Smooth muscle cell (in vitro differentiated cells): Measurements from ENCODE around the gene TBX18. TPM values are rescaled to one million over a fixed set of nuclear protein-coding genes. Genes with fewer than 3 reads are reported as not detected.

Source experiments
- DNase-seq: peaks from one replicate; lab custom pipeline; 2025; ENCODE audit not compliant: unreplicated experiment; lab: John Stamatoyannopoulos, UW
- H2AFZ ChIP-seq: fragments of 200-600 bp; sonication (generic); 2 replicates; pipeline ENCODE4 v1.6.0; 2016; ENCODE audit warnings: antibody characterized with exemption, low read depth, mild to moderate bottlenecking
- H3F3A ChIP-seq: fragments of 200-600 bp; sonication (generic); 2 replicates; pipeline ENCODE4 v1.6.0; 2017; ENCODE audit warnings: antibody characterized with exemption, low read depth
- H3K27ac ChIP-seq: fragments of 200-600 bp; sonication (generic); 2 replicates; pipeline ENCODE4 v1.5.1; 2016; ENCODE audit warnings: low read depth, mild to moderate bottlenecking
- H3K27me3 ChIP-seq: fragments of 200-600 bp; sonication (generic); 2 replicates; pipeline ENCODE4 v1.6.1; 2016; ENCODE audit warnings: low read depth, mild to moderate bottlenecking
- H3K36me3 ChIP-seq: fragments of 200-600 bp; sonication (generic); 2 replicates; pipeline ENCODE4 v1.5.1; 2016; ENCODE audit warnings: low read depth
- H3K4me1 ChIP-seq: fragments of 200-600 bp; sonication (generic); 2 replicates; pipeline ENCODE4 v1.5.1; 2016; ENCODE audit warnings: low read depth
- H3K4me2 ChIP-seq: fragments of 200-600 bp; sonication (generic); 2 replicates; pipeline ENCODE4 v1.6.0; 2016; ENCODE audit warnings: mild to moderate bottlenecking
- H3K4me3 ChIP-seq: fragments of 200-600 bp; sonication (generic); 2 replicates; pipeline ENCODE4 v1.5.1; 2016; ENCODE audit warnings: mild to moderate bottlenecking
- H3K79me2 ChIP-seq: fragments of 200-600 bp; sonication (generic); 2 replicates; pipeline ENCODE4 v1.6.0; 2016; ENCODE audit warnings: low read depth, mild to moderate bottlenecking
- H3K9ac ChIP-seq: fragments of 200-600 bp; sonication (generic); 2 replicates; pipeline ENCODE4 v1.6.0; 2016; ENCODE audit warnings: low read depth
- H3K9me3 ChIP-seq: fragments of 200-600 bp; sonication (generic); replicated peaks from 2 replicates; pipeline ENCODE4 v1.5.1; 2016; ENCODE audit warnings: low read depth
- H4K20me1 ChIP-seq: fragments of 200-600 bp; sonication (generic); 2 replicates; pipeline ENCODE4 v1.6.0; 2016; ENCODE audit warnings: low read depth
- WGBS: methylation state at CpG from one replicate; pipeline ENCODE4 v1.1.7; 2016; ENCODE audit warnings: low lambda C conversion rate; 5-methylcytosine and 5-hydroxymethylcytosine counted together
- polyA plus RNA-seq: library from polyadenylated mRNA; unstranded; fragments of >200 nt; fragmentation: Nextera tagmentation; extraction: Ambion mirVana; gene quantifications from 2 replicates; pipeline ENCODE4 v1.2.1, GENCODE V29; 2016
- total RNA-seq: library from RNA; depleted of rRNA; stranded (reverse); fragments of >200 nt; gene quantifications from 2 replicates; pipeline ENCODE4 v1.2.3, GENCODE V29; 2014
- TF ChIP-seq, protein P1 (sequence below): fragments of 200-600 bp; sonication (generic); IDR thresholded peaks from 2 replicates; pipeline ENCODE4 v1.5.1; 2017; ENCODE audit warnings: borderline replicate concordance, mild to moderate bottlenecking, antibody characterized with exemption; ENCODE audit not compliant: insufficient read depth, poor library complexity, severe bottlenecking

The TBX18 gene
- total and polyA plus RNA-seq, 2 experiments from 2014 or later, result 0.59 to 2.3 TPM

DNA sequence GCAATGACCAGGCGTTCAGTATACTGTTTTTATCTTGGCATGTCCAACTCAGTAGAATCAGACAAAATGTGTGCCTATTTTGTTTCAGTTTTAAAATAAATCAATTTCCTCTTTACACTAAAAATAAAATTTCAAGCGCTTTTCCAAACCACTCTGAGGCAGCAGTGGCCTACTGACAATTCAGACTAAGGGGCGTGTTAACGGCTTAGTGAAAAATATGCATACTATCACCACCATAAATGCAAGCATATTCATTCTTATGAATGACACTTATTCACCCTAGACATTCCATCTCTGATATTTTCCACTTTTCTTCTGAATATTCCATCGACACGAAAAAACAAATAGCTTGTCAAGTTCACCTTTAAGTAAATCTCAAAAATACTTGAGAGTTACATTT, 7.5 kb downstream of the TBX18 start:
- no peak overlapping the region for H3K4me2 ChIP-seq

DNA sequence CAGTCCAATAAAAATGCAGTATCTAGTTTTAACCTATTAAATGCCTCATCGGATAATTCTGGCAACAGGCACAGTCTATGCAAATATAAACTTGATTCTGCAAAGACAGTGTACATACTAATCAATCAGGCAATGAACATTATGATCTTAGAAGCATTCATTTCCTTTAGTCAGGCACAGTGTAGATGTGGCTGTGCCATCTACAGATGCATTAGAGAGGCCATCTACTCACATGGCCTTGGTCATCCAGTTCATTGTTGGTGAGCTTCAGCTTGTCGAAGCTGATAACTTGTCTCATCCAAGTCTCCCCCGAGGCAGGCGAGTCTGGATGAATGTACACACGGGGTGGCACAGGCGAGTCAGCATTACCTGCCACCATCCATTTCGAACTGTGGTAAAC, 7.9 kb downstream of the TBX18 start:
- Histone ChIP-seq H3K27ac (no peak overlapping the region), H2AFZ (no peak overlapping the region), H3F3A (no peaks in the 10 kb centered on the region), H3K36me3 (no peaks in the 10 kb centered on the region), H3K79me2 (no peaks in the 10 kb centered on the region), H3K4me3 (no peak overlapping the region), H3K4me1 (no peaks in the 10 kb centered on the region), H3K9me3 (no peaks in the 10 kb centered on the region), H3K27me3 (peaks cover 42% of the 10 kb centered on the region), H3K4me2 (no peak overlapping the region), H4K20me1 (no peaks in the 10 kb centered on the region), H3K9ac (no peak overlapping the region)
- 92% methylated on average over 7 of the region's 7 CpGs for WGBS
- TF ChIP-seq, protein P1, sequence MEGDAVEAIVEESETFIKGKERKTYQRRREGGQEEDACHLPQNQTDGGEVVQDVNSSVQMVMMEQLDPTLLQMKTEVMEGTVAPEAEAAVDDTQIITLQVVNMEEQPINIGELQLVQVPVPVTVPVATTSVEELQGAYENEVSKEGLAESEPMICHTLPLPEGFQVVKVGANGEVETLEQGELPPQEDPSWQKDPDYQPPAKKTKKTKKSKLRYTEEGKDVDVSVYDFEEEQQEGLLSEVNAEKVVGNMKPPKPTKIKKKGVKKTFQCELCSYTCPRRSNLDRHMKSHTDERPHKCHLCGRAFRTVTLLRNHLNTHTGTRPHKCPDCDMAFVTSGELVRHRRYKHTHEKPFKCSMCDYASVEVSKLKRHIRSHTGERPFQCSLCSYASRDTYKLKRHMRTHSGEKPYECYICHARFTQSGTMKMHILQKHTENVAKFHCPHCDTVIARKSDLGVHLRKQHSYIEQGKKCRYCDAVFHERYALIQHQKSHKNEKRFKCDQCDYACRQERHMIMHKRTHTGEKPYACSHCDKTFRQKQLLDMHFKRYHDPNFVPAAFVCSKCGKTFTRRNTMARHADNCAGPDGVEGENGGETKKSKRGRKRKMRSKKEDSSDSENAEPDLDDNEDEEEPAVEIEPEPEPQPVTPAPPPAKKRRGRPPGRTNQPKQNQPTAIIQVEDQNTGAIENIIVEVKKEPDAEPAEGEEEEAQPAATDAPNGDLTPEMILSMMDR, result no peak
- no peak for DNase-seq

More for the DNA sequence above, 7.5 kb downstream of the TBX18 start:
- H3K4me3 ChIP-seq, result no peak overlapping the region
- no peaks in the 10 kb centered on the region for H4K20me1 ChIP-seq
- H3K27ac ChIP-seq, result no peak overlapping the region
- H3K4me1 ChIP-seq, result no peaks in the 10 kb centered on the region
- no peaks in the 10 kb centered on the region for H3K36me3 ChIP-seq
- no peak for DNase-seq
- no peaks in the 10 kb centered on the region for H3K79me2 ChIP-seq
- no peak overlapping the region for H3K9ac ChIP-seq
- 90% methylated on average over 6 of the region's 6 CpGs for WGBS
- no peak overlapping the region for H2AFZ ChIP-seq
- H3F3A ChIP-seq, result no peaks in the 10 kb centered on the region
- TF ChIP-seq, protein P1, result no peak
- H3K27me3 ChIP-seq, result peaks cover 42% of the 10 kb centered on the region
- H3K9me3 ChIP-seq, result no peaks in the 10 kb centered on the region

DNA sequence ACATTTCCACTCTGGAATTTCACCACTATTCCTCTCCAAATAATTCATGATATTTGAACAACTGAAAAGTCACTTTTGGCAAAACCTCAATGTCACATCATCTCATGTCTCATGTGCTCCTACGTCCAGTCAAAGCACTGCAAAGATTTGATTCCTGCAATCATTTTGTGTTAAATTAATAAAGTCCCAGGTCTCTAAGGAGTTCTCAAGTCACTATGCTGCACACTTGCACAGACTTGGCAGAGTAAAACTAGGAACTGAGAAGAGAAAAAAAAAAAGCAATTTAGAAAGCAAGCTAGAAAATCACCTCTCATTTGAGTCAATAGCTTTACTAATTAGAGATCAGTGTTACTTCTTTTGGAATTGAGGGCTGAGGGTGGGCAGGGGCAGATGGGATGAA, 11.2 kb downstream of the TBX18 start:
- no peak overlapping the region for H3K4me2 ChIP-seq
- no peaks in the 10 kb centered on the region for H3K36me3 ChIP-seq
- no peak for DNase-seq
- no peaks in the 10 kb centered on the region for H3K9me3 ChIP-seq
- H3K9ac ChIP-seq, result no peak overlapping the region
- no peaks in the 10 kb centered on the region for H3K4me1 ChIP-seq
- H3K4me3 ChIP-seq, result no peak overlapping the region
- TF ChIP-seq, protein P1, result no peak
- H2AFZ ChIP-seq, result no peak overlapping the region
- no peak overlapping the region for H3K27ac ChIP-seq
- WGBS, result 88% methylated on average over 1 of the region's 1 CpG
- no peaks in the 10 kb centered on the region for H3F3A ChIP-seq
- H3K79me2 ChIP-seq, result no peaks in the 10 kb centered on the region
- H4K20me1 ChIP-seq, result no peaks in the 10 kb centered on the region
- peaks cover 22% of the 10 kb centered on the region for H3K27me3 ChIP-seq

DNA sequence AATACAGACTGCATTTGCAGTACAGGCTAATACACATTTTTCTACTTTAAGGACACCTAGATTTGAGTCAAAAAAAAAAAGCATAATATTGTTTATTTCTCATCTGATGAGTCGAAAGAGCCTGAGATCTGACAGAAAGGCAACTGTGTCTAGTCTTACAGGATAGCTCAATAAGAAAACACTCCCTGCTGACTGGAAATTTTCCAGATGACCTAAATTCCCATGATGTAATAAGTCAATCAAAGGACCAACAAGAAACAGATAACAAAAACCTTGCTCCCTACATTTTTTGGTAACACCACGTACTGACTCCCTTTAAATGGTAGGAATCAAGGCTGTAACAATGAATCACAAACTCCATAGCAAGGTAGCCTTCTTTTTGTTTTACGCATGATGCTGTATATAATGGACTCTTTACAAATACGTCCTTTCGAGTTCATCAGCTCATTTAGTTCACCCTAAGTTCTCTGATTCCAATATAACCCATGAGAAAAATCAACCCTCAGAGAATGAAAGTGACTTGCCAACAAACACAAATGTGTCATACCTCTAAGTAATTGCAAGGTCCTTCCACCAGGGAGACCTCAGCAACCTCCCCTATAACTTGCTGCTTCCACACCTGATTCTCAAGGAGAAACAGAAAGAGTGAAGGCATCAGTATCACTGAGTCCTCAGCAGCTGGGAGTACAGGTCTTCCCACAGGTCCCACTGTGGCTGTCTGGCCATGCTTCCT, 12.1 kb downstream of the TBX18 start:
- 82% methylated on average over 5 of the region's 5 CpGs for WGBS
- H3K27ac ChIP-seq, result no peak overlapping the region

More for the DNA sequence above, 12.1 kb downstream of the TBX18 start:
- Histone ChIP-seq H3K4me2 (no peak overlapping the region), H3K36me3 (no peaks in the 10 kb centered on the region), H4K20me1 (no peaks in the 10 kb centered on the region), H3K9ac (no peak overlapping the region), H3K79me2 (no peaks in the 10 kb centered on the region), H2AFZ (no peak overlapping the region), H3K4me1 (no peaks in the 10 kb centered on the region), H3K9me3 (no peaks in the 10 kb centered on the region), H3K4me3 (no peak overlapping the region), H3K27me3 (peaks cover 22% of the 10 kb centered on the region), H3F3A (no peaks in the 10 kb centered on the region)
- DNase-seq, result no peak
- TF ChIP-seq, protein P1, result no peak
